SK-N-SH (cell line): Measurements from ENCODE around the gene IFITM1.

Source experiments
- POLR2AphosphoS5 ChIP-seq: IDR thresholded peaks from 2 replicates; pipeline ENCODE4 v1.6.1; 2012; ENCODE audit warnings: low read depth, low read length
- SMC3 ChIP-seq: IDR thresholded peaks from 2 replicates; pipeline ENCODE4 v1.6.1; 2012; ENCODE audit warnings: low read depth, low read length, improper control_type of control experiment

DNA sequence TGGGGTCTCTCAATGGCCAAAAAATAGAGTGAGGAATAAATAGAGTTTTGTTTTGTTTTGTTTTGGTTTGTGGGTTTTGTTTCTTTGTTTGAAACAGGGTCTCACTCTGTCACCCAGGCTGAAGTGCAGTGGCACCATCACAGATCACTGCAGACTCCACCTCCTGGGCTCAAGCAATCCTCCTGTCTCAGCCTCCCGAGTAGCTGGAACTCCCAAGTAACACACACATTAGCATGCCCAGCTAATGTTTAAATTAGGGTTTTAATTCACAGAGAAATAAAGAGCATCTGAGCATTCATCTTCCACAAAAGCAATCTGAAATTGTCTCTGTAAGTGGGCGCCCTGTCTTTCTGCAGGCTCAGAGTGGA, 16.0 kb downstream of the IFITM1 start:
- no peak for TF ChIP-seq SMC3
- TF ChIP-seq POLR2AphosphoS5: no peak
